GM12865 (cell line): ENCODE data around the gene CACNA2D1.

Experiments
- DNase-seq: peaks from one replicate; pipeline ENCODE4 v3.0.0; 2010; ENCODE audit warnings: low read depth
- H3K4me3 ChIP-seq: 2 replicates; pipeline ENCODE4 v1.5.1; 2011; ENCODE audit warnings: mild to moderate bottlenecking, low read depth, low read length, control low read depth
- TF ChIP-seq, protein P1 (sequence below): IDR thresholded peaks from 2 replicates; pipeline ENCODE4 v1.5.1; 2011; ENCODE audit warnings: low read length, control low read depth, low read depth, inconsistent platforms; ENCODE audit not compliant: insufficient read depth; ENCODE audit errors: missing control alignments

CACNA2D1 gene

DNA sequence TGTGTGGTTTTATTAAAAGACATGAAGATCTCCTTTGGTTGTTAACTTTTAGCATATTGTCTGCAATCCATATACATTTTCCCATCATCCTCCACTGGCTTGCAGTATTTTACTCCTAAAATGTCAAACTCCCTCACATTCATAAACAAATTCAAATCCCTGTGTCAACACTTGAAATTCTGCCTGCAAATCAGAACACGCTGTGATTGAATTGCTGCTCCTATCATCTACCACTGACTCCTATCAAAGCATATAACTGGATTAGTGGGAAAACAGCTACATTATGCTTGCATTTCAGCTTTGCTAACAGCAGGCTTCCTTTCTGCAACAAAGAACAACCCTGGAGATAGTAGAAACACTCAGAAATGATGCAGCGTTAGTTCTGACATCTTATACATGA is 392.0 kb downstream of the CACNA2D1 start:
- no peak for DNase-seq
- TF ChIP-seq, protein P1, sequence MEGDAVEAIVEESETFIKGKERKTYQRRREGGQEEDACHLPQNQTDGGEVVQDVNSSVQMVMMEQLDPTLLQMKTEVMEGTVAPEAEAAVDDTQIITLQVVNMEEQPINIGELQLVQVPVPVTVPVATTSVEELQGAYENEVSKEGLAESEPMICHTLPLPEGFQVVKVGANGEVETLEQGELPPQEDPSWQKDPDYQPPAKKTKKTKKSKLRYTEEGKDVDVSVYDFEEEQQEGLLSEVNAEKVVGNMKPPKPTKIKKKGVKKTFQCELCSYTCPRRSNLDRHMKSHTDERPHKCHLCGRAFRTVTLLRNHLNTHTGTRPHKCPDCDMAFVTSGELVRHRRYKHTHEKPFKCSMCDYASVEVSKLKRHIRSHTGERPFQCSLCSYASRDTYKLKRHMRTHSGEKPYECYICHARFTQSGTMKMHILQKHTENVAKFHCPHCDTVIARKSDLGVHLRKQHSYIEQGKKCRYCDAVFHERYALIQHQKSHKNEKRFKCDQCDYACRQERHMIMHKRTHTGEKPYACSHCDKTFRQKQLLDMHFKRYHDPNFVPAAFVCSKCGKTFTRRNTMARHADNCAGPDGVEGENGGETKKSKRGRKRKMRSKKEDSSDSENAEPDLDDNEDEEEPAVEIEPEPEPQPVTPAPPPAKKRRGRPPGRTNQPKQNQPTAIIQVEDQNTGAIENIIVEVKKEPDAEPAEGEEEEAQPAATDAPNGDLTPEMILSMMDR: no peak

GRCh38 chr7:82050792-82051191 is 392.8 kb downstream of the CACNA2D1 start:
- TF ChIP-seq, protein P1: no peak
- no peak overlapping the region for H3K4me3 ChIP-seq
- no peak for DNase-seq

More for the DNA sequence above, 392.0 kb downstream of the CACNA2D1 start:
- H3K4me3 ChIP-seq: no peak overlapping the region

DNA sequence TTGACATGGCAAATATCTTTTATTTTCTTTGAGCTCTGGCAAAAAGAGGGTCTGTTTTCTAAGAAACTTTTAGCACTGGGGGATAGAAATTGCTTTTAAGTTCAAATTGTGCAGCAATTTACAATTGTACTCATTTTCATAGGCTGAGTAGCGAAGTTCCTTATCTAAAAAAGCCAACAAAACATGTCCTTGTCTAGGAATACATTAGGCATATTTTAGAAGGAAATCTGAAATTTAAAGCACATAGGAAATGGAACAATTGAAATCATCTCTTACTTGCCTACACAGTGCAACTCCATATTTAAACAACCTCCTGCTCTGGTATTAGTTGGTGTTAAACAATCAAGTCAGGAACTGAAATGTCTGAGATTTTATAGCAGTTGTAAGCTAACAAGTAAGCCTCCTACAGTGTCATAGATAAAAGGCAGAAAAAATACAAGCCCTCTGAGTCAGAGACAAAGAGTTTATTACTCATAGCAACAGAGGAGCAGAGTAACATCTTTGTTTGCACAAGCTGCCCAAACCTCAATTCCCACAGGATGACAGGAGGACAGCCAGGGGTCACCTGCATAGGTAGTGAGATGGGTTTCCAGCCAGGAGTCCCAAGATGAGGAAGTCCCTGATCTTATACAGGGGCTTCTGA is 393.6 kb downstream of the CACNA2D1 start:
- no peak overlapping the region for H3K4me3 ChIP-seq
- DNase-seq: no peak
- TF ChIP-seq, protein P1: no peak

- H3K4me3 ChIP-seq: no peak overlapping the region
- no peak for DNase-seq
- TF ChIP-seq, protein P1: no peak
These were observed 394.1 kb downstream of the CACNA2D1 start for GRCh38 chr7:82049442-82049841.

DNA sequence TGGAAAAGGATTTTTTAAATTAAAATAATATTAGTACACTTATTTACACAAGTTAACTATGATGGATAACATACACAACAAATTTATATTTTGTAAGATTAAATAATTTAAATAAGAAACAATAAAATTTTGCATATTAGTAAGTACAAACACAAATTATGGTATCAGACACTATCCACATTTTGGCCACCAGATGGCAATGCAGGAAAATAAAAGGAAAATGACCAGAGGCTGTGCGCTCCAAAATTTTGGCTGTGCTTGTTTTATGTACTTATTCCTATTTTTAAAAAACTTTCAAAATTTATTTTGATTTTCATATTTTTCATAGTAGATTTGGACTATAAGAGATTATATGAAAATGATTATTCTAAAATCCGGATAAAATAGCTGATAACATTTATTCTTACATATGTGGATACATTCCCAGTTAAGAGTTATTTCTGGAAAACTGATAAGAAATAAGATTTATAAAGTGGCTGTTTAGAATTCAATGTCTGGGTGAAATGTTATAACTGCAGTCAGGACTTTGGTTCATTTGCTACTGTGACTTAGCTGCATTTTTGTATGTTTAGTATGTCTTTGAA is 399.0 kb downstream of the CACNA2D1 start:
- no peak overlapping the region for H3K4me3 ChIP-seq
- TF ChIP-seq, protein P1: peak; percentile 49
- DNase-seq: peak; percentile 57

- TF ChIP-seq, protein P1: no peak
- DNase-seq: no peak
- H3K4me3 ChIP-seq: no peak overlapping the region
These were observed 404.0 kb downstream of the CACNA2D1 start for GRCh38 chr7:82039621-82040020.
